Stimulated activated CD8-positive, alpha-beta memory T cell treated with anti-CD3 and anti-CD28 coated beads, Interleukin-7, amount 100 ng/mL, for 24 hours (primary cell): ENCODE measurements around the gene SNX13.

Experiments used
- DNase-seq: peaks from one replicate; pipeline ENCODE4 v3.0.0-alpha.2; 2020; ENCODE audit warnings: low read depth

The SNX13 gene

GRCh38 chr7:17940302-17940883 lies at the start of gene SNX13:
SNX13 (minus strand) TSS chr7:17940494; CDS start chr7:17940295, 199 bp downstream.
- peak; percentile 75 for DNase-seq

GRCh38 chr7:17989546-17989945 lies 49.3 kb upstream of the SNX13 start:
- DNase-seq = no peak

GRCh38 chr7:17988858-17989257 lies 48.6 kb upstream of the SNX13 start:
- DNase-seq = no peak

GRCh38 chr7:17988141-17988540 lies 47.8 kb upstream of the SNX13 start:
- DNase-seq = no peak

GRCh38 chr7:17986851-17987250 lies 46.6 kb upstream of the SNX13 start:
- no peak for DNase-seq

GRCh38 chr7:17985473-17986239 lies 45.4 kb upstream of the SNX13 start:
- no peak for DNase-seq

GRCh38 chr7:17984288-17984687 lies 44.0 kb upstream of the SNX13 start:
- DNase-seq = no peak

GRCh38 chr7:17983221-17984062 lies 43.1 kb upstream of the SNX13 start:
- no peak for DNase-seq

- no peak for DNase-seq
Observed at GRCh38 chr7:17976952-17977351, 36.7 kb upstream of the SNX13 start.

- no peak for DNase-seq
Observed at GRCh38 chr7:17971411-17971810, 31.1 kb upstream of the SNX13 start.

- no peak for DNase-seq
Observed at GRCh38 chr7:17968791-17969715, 28.8 kb upstream of the SNX13 start.

- DNase-seq = no peak
Observed at GRCh38 chr7:17966706-17967105, 26.4 kb upstream of the SNX13 start.

- DNase-seq = no peak
Observed at GRCh38 chr7:17965603-17966002, 25.3 kb upstream of the SNX13 start.

- DNase-seq = no peak
Observed at GRCh38 chr7:17963281-17963680, 23.0 kb upstream of the SNX13 start.

- no peak for DNase-seq
Observed at GRCh38 chr7:17962652-17963051, 22.4 kb upstream of the SNX13 start.

GRCh38 chr7:17957871-17958270 lies 17.6 kb upstream of the SNX13 start:
- DNase-seq = no peak

- no peak for DNase-seq
Observed at GRCh38 chr7:17952387-17952786, 12.1 kb upstream of the SNX13 start.

GRCh38 chr7:17951742-17952254 lies 11.5 kb upstream of the SNX13 start:
- DNase-seq = no peak

- no peak for DNase-seq
Observed at GRCh38 chr7:17948526-17949238, 8.4 kb upstream of the SNX13 start.

- DNase-seq = no peak
Observed at GRCh38 chr7:17947620-17948019, 7.3 kb upstream of the SNX13 start.

- DNase-seq = no peak
Observed at GRCh38 chr7:17946591-17946990, 6.3 kb upstream of the SNX13 start.
